ENCODE results near the gene MAP2.

The MAP2 gene, protein sequence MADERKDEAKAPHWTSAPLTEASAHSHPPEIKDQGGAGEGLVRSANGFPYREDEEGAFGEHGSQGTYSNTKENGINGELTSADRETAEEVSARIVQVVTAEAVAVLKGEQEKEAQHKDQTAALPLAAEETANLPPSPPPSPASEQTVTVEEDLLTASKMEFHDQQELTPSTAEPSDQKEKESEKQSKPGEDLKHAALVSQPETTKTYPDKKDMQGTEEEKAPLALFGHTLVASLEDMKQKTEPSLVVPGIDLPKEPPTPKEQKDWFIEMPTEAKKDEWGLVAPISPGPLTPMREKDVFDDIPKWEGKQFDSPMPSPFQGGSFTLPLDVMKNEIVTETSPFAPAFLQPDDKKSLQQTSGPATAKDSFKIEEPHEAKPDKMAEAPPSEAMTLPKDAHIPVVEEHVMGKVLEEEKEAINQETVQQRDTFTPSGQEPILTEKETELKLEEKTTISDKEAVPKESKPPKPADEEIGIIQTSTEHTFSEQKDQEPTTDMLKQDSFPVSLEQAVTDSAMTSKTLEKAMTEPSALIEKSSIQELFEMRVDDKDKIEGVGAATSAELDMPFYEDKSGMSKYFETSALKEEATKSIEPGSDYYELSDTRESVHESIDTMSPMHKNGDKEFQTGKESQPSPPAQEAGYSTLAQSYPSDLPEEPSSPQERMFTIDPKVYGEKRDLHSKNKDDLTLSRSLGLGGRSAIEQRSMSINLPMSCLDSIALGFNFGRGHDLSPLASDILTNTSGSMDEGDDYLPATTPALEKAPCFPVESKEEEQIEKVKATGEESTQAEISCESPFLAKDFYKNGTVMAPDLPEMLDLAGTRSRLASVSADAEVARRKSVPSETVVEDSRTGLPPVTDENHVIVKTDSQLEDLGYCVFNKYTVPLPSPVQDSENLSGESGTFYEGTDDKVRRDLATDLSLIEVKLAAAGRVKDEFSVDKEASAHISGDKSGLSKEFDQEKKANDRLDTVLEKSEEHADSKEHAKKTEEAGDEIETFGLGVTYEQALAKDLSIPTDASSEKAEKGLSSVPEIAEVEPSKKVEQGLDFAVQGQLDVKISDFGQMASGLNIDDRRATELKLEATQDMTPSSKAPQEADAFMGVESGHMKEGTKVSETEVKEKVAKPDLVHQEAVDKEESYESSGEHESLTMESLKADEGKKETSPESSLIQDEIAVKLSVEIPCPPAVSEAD (N-terminal part only)

GRCh38 chr2:209423562-209424198, at the start of gene MAP2:
MAP2 (plus strand) TSS chr2:209424047; CDS start chr2:209653171, 229,124 bp downstream.
- DNase-seq (ENCODE audit: low read depth in 2 of 2): peak; percentile 11 to 13

GRCh38 chr2:209376686-209377085, 47.2 kb upstream of the MAP2 start:
- no peak for DNase-seq (ENCODE audit: low read depth in 2 of 2)

DNA sequence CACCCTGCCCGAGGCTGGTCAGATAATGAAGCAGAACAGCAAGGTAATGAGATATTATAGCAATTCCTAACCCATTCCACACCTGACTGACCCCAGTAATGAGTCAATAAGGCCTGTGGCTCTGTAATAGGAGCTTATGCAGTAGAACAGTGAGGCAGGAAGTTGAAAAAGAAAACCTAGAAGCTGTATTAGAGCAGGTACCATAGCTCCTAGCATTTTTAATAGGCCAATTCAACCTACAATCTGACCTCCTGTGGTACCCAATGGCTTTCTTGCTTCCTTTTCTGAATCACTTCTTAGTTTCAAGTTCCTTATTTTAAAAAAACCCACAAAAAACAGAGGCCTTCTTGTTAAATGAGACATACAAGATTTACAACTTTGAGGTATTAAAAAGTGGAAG, 43.6 kb upstream of the MAP2 start:
- DNase-seq (ENCODE audit: low read depth in 2 of 2): no peak

DNA sequence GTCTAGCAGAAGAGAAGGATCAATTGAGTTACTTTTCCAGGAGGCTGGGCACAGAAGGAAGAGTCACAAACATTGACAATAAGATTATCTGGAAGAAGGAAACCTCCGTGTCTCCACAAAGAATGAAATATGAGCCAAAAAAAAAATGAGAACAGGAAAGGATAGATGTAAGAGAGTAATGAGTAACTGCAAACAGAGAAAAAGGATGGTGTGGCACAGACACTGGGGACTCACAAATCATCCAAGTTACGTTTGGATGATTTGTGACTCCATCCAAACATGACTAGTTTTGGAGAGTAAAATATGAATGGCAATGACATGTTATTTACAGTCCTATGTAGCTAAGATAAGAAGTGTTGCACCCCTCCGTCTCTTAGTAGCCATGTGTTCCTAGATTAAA, 42.8 kb upstream of the MAP2 start:
- DNase-seq (ENCODE audit: low read depth in 2 of 2): no peak

DNA sequence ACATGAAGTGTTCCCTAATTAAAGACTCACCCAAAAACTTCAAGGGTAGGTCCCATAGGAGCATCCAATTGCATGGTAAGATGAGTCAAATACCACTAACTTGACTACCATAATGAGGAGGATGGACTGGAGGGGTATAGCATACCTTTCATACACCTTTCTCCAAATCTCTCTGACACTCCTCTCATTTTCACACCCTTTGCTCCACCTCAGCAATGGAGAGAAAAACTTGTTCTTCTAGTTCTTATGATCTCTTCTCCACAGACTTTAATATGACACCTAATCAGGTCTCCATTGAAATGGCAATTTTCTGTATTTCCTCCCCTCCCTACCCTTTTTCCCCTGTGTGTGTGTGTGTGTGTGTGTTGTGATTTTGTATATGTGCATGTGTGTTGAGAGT, 41.1 kb upstream of the MAP2 start:
- no peak for DNase-seq (ENCODE audit: low read depth in 2 of 2)

DNA sequence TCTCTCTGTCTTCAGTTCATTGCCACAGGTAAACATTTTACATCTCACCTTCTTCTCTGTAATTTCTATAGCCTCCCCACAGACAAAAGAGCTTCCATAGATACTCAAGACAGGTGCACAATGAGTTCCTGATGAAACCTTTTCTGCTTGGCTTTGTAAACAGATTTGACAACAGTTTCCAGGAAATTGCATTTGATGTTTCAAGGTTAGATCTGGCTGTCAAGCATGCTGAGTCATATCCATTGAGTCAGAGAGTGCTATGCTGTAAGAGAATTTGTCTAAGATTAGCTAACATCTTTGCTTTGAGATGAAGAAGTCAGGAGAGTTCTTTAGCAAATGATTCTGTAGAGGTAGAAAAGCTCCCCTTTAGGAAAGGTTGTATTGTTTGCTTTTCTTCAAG, 40.6 kb upstream of the MAP2 start:
- DNase-seq (ENCODE audit: low read depth in 2 of 2): no peak

DNA sequence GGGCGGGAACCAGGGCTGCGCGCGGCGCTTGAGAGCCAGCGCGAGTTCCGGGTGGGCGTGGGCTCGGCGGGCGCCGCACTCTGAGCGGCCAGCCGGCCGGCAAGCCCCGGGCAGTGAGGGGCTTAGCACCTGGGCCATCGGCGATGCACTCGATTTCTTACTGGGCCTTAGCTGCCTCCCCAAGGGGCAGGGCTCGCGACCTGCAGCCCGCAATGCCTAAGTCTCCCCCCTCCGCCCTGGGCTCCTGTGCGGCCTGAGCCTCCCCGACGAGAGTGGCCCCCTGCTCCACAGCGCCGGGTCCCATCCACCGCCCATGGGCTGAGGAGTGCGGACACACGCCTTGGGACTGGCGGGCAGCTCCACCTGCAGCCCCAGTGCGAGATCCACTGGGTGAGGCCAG, 36.5 kb upstream of the MAP2 start:
- no peak for DNase-seq (ENCODE audit: low read depth in 2 of 2)

DNA sequence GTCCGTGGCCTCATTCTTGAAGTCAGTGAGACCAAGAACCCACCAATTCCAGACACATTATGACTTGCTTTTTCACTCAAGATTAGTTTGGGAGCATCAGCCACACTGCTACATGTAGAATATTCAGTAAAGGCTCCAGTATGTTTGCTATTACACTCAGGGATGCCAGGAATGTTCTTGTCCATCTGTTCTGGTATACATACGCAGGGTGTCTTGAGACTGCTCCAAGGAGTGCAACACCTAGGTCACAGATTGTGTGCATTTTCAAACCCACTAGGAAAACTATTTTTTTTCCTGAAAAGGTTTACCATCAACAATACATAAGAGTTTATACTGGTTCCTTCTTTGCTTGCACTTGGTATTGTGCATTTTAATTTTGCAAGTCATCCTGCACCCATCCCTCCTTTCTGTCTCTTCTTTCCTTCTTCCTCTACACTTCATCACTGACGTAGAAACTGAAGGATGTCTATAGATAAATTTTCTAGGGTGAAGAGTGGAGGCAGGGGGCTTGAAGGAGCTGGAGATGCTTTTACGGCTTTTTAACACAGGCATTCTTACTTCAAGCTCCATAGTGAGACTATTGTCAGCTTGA, 35.3 kb upstream of the MAP2 start:
- DNase-seq (ENCODE audit: low read depth in 2 of 2): no peak

- no peak for DNase-seq (ENCODE audit: low read depth in 2 of 2)
These were observed 34.7 kb upstream of the MAP2 start for GRCh38 chr2:209389171-209389618.

DNA sequence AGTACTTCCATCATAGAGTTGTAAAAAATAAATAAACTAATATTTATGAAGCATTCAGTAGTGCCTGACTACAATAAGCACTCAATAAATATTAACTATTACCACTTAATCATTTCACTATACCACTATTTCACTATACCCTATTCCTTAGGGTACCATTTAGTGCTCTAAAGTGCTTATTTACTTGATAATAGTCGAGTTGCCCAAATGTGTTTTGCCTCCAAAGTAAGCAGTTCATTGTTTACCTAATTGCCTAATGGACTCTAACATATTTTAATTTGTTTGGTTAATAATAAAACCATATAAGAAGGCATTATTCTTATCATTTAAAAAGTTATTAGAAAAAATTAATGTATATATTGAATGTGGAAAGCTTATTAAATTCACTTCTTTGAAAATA, 33.0 kb upstream of the MAP2 start:
- DNase-seq (ENCODE audit: low read depth in 2 of 2): no peak

DNA sequence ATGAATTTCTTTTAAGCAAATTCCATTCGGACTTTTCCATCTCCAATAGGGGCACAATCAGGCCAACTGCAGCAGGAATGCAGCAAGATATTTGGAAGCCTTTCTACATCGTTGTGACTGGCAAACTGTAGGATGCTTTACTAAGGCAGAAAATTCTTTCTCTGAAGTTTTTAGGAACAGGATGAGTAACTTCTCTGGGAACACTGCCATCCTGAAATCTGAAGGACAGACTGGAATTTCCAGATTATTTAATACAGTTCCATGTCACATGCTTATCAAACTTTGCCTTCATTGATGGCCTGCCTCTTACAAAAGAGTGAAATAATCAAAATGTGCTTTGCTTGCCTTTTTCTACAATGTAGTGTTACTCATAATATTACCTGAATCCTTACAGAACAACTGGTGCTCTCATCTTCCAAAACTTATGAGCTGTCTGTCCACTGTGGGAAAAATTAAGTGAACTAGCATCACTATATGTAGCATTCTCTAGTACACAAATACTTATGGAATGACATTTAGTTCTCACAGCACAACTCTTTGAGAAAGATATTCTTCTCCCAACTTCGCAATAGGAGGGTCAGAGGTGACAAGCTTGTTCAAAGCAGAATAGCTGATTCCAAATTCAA, 32.0 kb upstream of the MAP2 start:
- no peak for DNase-seq (ENCODE audit: low read depth in 2 of 2)

GRCh38 chr2:209395229-209395628, 28.6 kb upstream of the MAP2 start:
- DNase-seq (ENCODE audit: low read depth in 2 of 2): no peak

- no peak for DNase-seq (ENCODE audit: low read depth in 2 of 2)
These were observed 28.2 kb upstream of the MAP2 start for GRCh38 chr2:209395652-209396051.

GRCh38 chr2:209398463-209398862, 25.4 kb upstream of the MAP2 start:
- no peak for DNase-seq (ENCODE audit: low read depth in 2 of 2)

GRCh38 chr2:209401788-209402187, 22.1 kb upstream of the MAP2 start:
- no peak for DNase-seq (ENCODE audit: low read depth in 2 of 2)

- DNase-seq (ENCODE audit: low read depth in 2 of 2): no peak
These were observed 12.6 kb upstream of the MAP2 start for GRCh38 chr2:209411296-209411695.

DNA sequence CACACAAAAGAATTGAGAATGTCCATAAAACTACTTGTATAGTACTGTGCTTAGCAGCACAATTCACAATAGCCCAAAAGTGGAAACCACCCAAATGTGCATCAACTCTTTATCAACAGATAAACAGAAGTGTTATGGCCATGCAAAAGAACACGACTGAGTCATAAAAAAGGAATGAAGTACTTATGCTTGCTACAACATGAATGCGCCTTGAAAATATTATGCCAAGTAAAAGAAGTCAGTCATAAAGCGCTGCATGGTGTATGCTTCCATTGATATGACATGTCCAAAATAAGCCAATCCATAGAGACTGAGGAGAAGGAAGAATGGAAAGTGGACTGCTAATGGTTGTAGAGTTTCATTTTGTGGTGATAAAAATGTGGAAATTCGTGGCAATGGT, 12.1 kb upstream of the MAP2 start:
- no peak for DNase-seq (ENCODE audit: low read depth in 2 of 2)

DNA sequence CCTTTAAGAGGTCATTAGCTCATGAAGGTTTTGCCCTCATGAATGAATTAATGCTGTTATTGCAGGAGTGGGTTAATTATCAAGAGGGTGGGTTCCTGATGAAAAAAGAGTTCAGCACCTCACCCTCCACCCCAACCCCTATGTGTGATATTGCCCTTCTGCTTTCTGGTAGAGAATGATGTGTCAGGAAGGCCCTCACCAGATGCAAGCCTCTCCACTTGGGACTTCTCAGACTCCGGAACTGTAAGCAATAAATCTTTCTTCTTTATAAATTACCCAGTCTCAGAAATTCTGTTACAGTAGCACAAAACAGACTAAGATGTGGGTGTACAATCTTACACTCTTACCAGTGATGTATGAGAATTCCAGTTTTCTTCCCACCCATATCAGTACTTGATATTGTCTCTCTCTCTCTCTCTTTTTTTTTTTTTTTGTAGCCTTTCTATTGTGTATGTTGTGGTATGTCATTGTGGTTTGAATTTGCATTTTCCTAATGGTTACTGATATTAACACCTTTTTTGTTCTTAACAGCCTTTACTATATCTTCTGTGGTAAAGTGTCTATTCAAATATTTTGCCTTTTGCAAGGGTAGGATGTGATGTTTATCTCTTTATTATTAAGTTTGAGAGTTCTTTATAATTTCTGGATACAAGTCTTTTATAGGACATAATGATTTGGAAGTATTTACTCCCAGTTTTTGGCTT, 10.4 kb upstream of the MAP2 start:
- DNase-seq (ENCODE audit: low read depth in 2 of 2): no peak

DNA sequence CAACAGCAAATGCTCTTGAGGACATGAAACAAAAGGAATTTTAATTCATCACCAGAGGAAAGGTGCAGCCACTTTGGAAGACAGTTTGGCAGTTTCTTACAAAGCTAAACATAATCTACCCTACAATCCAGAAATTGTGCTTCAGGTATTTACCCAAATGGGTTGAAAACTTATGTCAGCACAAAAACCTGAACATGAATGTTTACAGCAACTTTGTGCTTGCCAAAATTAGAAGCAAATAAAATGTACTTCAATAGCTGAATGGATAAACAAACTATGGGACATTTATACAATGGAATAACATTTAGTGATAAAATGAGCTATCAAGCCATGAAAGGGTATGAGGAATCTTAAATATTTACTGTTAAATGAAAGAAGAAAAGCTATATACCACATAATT, 6.9 kb upstream of the MAP2 start:
- DNase-seq (ENCODE audit: low read depth in 2 of 2): no peak

DNA sequence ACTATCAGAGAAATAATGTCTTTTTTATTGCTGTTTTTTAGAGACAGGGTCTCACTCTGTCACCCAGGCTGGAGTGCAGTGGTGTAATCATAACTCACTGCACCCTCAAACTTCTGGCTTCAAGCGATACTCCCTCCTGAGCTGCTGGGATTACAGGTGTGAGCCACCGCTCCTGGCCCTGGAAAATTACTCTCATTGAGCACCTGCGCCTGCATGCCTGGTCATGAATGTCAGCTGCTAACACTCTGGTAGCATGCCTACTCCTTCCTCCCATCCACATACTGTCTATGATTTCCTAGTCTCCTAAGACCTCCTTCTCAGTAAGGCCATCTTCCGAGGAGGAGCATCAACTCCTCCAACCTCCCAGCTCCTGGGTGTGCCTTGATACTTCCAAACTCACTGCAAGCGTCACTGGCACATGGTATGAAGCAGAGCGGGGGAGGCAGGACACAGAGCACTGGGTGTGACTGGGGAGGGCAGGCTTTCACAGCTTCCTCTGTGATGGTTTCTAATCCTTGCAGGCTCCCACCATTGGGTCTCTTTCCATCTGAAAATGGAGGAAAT, 1.6 kb upstream of the MAP2 start:
- DNase-seq (ENCODE audit: low read depth in 2 of 2): no peak

Data from stimulated activated CD8-positive, alpha-beta memory T cell treated with anti-CD3 and anti-CD28 coated beads, Interleukin-15, amount 100 ng/mL, for 4 hours (primary cell).